D721Med (cell line): ENCODE results near the gene SURF4.
A peak's percentile ranks its signal among the peaks of the same experiment; 100 is the strongest.
"Not testable (repeated sequence)": the region's sequence is repeated elsewhere in the genome, so short reads cannot be mapped to it uniquely, and the experiment has no call there.

Source experiments
- DNase-seq: peaks from one replicate; pipeline ENCODE4 v3.0.0; 2011; ENCODE audit warnings: low spot score; ENCODE audit not compliant: insufficient read length
- FAIRE-seq: peaks from 2 replicates; lab custom pipeline; 2011; peaks lifted over from hg19 to GRCh38; lab: Jason Lieb, UNC
- TF ChIP-seq, protein P1 (sequence below): IDR thresholded peaks from 2 replicates; pipeline ENCODE4 v1.5.1; 2012; ENCODE audit warnings: mild to moderate bottlenecking, control low read depth; ENCODE audit not compliant: insufficient read depth; ENCODE audit errors: missing control alignments

Gene SURF4

DNA sequence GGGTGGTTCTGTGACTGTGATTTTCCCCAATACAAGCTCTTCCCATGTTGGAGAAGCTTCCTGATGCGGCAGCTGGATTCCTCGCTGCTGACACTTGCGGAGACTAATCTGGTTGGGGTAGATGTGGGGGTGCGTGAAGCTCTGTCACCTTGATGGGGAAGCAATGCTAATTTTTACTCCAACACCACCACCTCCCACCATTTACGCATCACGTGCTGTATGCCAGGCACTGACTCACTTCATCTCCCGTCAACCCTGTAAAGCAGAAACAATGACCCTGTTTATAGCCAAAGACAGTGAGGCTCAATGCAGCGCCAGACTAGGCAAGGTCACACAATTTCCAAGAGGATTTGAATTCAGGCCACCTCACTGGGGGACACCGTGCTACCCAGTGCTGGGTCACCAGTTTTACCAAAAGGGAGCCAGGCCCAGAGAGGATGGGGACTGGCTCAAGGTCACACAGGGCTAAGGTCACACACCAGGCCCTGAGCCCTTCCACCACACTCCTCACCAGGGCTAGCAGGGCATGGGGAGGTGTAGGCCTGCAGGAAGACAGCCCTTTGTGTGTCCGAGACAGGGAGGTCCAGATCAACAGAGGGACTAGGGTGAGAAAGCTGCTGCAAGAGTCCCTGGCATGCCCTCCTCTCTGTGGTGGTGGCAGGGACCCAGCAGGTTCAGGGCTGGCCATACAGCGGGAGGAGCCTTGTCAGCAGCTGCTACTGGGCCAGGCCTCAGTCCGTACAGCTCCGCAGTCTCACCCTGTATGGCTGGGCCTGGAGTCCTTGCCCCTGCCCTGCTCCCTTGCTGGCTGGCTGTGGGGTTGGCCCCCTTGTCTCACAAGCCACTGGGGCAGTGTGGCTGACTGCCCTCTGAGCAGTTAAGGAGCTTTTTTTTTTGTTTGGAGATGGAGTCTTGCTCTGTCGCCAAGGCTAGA, 3.6 kb upstream of the SURF4 start:
- TF ChIP-seq, protein P1, sequence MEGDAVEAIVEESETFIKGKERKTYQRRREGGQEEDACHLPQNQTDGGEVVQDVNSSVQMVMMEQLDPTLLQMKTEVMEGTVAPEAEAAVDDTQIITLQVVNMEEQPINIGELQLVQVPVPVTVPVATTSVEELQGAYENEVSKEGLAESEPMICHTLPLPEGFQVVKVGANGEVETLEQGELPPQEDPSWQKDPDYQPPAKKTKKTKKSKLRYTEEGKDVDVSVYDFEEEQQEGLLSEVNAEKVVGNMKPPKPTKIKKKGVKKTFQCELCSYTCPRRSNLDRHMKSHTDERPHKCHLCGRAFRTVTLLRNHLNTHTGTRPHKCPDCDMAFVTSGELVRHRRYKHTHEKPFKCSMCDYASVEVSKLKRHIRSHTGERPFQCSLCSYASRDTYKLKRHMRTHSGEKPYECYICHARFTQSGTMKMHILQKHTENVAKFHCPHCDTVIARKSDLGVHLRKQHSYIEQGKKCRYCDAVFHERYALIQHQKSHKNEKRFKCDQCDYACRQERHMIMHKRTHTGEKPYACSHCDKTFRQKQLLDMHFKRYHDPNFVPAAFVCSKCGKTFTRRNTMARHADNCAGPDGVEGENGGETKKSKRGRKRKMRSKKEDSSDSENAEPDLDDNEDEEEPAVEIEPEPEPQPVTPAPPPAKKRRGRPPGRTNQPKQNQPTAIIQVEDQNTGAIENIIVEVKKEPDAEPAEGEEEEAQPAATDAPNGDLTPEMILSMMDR, result no peak
- no peak for FAIRE-seq
- DNase-seq, result no peak

DNA sequence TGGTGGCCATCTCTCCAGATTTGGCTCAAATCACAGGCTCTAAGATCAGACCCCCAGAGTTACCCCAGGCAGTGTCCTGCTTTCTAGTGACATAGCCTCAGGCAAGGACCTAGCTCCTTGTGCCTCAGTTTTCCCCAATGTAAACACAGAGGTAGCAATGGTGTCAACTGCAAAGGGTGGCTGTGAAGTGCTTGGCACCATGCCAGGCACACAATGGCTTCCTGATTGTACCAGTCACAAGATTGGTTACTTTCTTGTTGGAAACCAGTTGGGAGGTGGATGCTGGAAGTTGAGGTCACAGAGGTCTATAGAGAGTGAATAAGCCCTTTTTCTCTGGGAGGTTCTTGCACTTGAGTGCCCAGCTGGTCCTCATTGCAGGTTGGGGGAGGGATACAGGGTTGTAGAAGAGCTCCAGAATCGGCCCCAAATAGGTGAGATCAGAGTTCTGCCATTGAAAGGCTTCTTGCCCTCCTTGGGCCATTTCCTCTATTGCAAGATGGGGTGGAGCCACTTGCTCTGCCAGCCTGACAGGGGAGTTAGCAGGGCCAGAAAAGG, 2.6 kb upstream of the SURF4 start:
- FAIRE-seq, result no peak
- DNase-seq, result no peak
- TF ChIP-seq, protein P1, result no peak

DNA sequence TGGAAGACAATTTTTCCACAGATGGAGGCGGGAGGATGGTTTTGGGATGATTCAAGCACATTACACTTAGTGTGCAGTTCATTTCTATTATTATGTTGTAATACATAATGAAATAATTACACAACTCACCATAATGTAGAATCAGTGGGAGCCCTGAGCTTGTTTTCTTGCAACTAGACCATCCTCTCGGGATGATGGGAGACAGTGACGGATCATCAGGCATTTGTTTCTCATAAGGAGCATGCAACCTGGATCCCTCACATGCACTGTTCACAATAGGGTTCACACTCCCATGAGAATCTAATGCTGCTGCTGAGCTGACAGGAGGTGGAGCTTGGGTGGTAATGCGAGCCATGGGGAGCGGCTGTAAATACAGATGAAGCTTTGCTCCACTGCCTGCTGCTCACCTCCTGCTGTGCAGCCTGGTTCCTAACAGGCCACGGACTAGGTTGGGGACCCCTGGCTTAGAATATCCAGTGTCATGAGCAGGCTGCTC, 1.9 kb upstream of the SURF4 start:
- DNase-seq (no peak), FAIRE-seq (no peak)

DNA sequence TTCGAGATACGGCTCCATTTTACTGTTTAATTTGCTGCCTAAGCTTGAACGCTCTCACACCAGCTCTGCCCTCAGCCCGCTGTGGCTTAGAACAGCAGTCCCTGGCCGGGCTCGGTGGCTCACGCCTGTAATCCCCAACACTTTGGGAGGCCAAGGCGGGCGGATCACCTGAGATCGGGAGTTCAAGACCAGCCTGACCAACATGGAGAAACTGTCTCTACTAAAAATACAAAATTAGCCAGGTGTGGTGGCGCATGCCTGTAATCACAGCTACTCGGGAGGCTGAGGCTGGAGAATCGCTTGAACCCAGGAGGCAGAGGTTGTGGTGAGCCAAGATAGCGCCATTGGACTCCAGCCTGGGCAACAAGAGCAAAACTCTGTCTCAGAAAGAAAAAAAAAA, 1.4 kb upstream of the SURF4 start:
- DNase-seq, FAIRE-seq: not testable (repeated sequence)

More for the DNA sequence above, 1.9 kb upstream of the SURF4 start:
- TF ChIP-seq, protein P1, result no peak

DNA sequence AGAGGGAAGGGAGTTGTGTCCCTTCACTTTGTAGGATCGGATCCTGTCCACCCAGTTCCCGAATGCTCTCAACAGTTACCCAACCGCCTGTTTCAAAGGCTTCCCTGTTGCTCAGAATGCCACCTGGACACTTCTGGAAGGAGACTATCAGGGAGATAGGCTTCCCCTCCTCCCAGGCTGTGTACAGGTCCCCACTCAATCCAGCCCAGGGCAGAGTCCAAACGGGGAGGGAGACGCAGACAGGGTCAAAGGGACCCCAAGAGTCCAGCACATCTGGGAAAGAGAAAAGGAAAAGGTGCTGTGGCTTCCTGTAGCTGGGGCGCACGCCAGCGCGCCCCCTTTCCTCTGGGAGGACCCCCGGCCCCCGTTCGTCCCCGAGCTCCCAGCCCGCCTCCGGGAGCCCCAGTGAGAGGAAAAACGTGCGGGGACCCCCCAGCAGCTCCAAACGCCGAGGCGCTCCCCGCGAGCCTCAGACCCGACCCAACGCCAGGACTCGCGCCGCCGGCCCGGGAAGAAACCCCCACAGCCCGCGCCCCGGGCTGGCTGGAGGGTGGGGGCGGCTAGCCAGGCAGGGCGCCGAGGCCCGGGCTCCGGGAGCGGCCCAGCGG, 640 bp downstream of the SURF4 start:
- FAIRE-seq (no peak), DNase-seq (no peak)
- TF ChIP-seq, protein P1, result peak; percentile 1

DNA sequence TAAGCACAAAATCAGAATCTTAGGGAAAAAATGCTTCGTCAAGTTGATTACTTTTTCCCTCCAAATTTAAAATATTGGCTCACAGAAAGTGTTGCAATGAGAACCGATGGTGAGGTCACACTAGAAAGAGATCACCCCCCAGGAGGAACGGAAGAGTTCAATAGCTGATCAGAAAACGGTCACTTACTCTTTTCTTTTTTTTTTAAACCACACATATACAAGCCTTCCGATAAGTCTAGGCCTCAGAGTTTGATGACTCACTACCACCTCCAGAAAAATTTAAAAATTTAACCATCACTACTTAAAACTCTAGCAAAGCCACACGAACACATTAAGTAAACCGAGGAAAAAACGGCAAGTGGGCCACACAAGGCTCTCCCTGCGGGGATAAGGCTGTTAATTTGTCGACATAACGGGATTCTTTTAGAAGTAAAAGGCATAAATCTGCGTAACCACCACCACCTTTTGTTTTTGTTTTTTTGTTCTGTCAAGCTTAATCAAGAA, 1.2 kb downstream of the SURF4 start:
- FAIRE-seq, result no peak
- TF ChIP-seq, protein P1, result no peak
- no peak for DNase-seq

DNA sequence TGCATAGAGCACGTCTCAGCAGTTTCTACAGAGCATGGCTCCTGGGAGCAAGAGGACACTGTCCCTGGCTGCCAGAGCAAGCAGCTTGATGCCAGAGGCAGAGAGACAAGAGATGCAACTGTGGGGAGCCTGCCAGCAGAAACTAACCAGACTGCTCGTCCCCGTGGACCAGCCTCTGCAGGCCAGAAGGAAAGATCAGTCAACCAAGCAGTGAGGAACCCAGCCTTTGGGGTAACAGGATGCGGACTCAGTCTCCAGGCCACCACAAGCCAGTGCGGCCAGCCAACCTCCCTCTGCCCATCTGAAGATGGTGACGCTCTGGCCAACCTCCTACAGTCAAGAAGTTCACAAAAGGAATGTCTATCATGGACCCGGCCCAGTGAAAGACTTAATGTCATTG, 3.7 kb downstream of the SURF4 start:
- FAIRE-seq, result no peak
- TF ChIP-seq, protein P1, result no peak
- no peak for DNase-seq
